ENCODE measurements around the gene FAM78A. TPM values are rescaled to one million over a fixed set of nuclear protein-coding genes. Genes with fewer than 3 reads are reported as not detected.
"Not testable (repeated sequence)": the region's sequence is repeated elsewhere in the genome, so short reads cannot be mapped to it uniquely, and the experiment has no call there.

FAM78A gene
- total RNA-seq, 1 donor from 2014 or later = 73.4 TPM

GRCh38 chr9:131214286-131214856 is 61.9 kb downstream of the FAM78A start:
- H3K4me1 Mint-ChIP-seq (ENCODE audit: unreplicated experiment) = peaks cover 53% of the 10 kb centered on the region

DNA sequence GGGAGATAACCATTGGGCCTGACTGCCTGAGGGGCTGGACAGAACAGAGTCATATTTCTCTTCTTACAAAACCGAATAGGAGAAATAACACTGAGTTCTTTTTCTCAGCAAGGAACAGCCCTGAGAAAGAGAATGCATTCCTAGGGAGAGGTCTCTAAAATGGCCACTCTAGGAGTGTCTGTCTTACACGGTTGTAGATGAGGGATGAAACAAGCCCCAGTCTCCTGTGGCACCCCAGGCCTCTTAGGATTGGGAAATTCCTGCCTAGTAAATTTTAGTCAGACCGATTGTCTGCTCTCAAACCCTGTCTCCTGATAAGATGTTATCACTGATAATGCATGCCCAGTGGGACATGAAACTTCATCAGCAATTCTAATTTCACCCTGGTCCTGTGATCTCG is 64.4 kb downstream of the FAM78A start:
- peaks cover 30% of the 10 kb centered on the region for H3K4me1 Mint-ChIP-seq (ENCODE audit: unreplicated experiment)
- H3K27ac Mint-ChIP-seq (ENCODE audit: unreplicated experiment); DNase-seq (ENCODE audit: low spot score); H3K9me3 Mint-ChIP-seq (ENCODE audit: unreplicated experiment); H3K27me3 Mint-ChIP-seq (ENCODE audit: unreplicated experiment): not testable (repeated sequence)
- peaks cover 47% of the 10 kb centered on the region for H3K36me3 Mint-ChIP-seq (ENCODE audit: low read depth, unreplicated experiment)
- peak overlapping the region; percentile 49 for H3K4me3 Mint-ChIP-seq (ENCODE audit: unreplicated experiment)

More at GRCh38 chr9:131214286-131214856, 61.9 kb downstream of the FAM78A start:
- H3K4me3 Mint-ChIP-seq (ENCODE audit: unreplicated experiment) = no peak overlapping the region
- H3K9me3 Mint-ChIP-seq (ENCODE audit: unreplicated experiment) = peaks cover 5% of the 10 kb centered on the region
- no peak for DNase-seq (ENCODE audit: low spot score)
- peak overlapping the region; percentile 85 for H3K27ac Mint-ChIP-seq (ENCODE audit: unreplicated experiment)
- H3K27me3 Mint-ChIP-seq (ENCODE audit: unreplicated experiment) = peaks cover 5% of the 10 kb centered on the region
- H3K36me3 Mint-ChIP-seq (ENCODE audit: low read depth, unreplicated experiment) = peaks cover 36% of the 10 kb centered on the region
- TF ChIP-seq CTCF (IDR thresholded peaks at IDR 0.05; ENCODE audit: unreplicated experiment) = no peak

Other genes starting within 250 kb of the FAM78A start
- 16.3 TPM for gene AIF1L, start 180.0 kb downstream of the FAM78A start, total RNA-seq (ENCODE audit: unreplicated experiment)
- gene NUP214, start 150.9 kb downstream of the FAM78A start, total RNA-seq (ENCODE audit: unreplicated experiment) = 60.8 TPM
- gene PLPP7, start 13.2 kb upstream of the FAM78A start, total RNA-seq (ENCODE audit: unreplicated experiment) = 4.9 TPM
- gene PRRC2B, start 117.6 kb upstream of the FAM78A start, total RNA-seq (ENCODE audit: unreplicated experiment) = 350 TPM
- gene POMT1, start 226.4 kb upstream of the FAM78A start, total RNA-seq (ENCODE audit: unreplicated experiment) = 57.6 TPM

Data from endothelial cell (in vitro differentiated cells).